ENCODE data around the gene ADRA2B.
A peak's percentile ranks its signal among the peaks of the same experiment; 100 is the strongest.
"Not testable (repeated sequence)": the region's sequence is repeated elsewhere in the genome, so short reads cannot be mapped to it uniquely, and the experiment has no call there.

The ADRA2B gene

GRCh38 chr2:96065381-96065930 is 50.9 kb downstream of the ADRA2B start:
- no peak for DNase-seq

GRCh38 chr2:96064760-96065159 is 51.6 kb downstream of the ADRA2B start:
- DNase-seq: not testable (repeated sequence)

GRCh38 chr2:96064047-96064675 is 52.2 kb downstream of the ADRA2B start:
- not testable (repeated sequence) for DNase-seq

DNA sequence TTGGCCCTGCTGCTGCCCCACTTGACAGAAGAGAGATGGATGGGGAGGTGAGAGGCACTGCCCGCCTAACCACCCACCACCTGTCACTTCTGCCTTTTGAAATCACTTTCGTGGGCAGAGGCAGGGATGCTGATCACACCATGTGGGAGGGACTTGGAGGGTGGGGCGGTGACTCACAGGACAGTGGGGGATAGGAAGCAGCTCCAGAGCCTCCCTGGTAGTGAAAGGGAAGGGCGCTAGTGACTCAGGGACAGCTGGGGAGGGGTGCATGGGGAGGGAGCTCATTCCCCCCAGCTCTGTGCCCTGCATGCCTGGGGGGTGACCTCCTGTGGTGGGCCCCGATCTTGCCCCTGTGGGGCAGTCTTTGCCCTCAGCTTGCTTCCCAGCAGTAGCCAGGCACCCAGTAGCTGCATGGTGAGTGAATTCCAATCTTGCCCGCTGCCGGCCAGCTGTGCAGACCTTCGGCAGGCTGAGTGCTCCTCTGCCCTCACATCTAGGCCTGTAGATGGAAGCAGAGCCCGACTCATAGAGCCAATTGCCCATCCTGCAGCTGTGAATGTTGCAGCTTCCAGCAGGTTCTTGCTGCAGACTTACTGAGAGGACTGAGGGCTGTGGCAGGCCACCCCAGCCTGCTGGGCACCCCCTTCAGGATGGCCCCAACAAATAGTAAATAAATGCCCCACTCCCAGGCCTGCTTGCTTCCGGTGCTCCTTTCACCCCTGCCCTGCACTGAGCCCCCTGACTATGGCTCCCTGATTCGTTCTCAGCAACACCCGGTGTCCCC is 53.1 kb downstream of the ADRA2B start:
- peak; percentile 16 for DNase-seq
